Measurements from ENCODE around the gene FOXN3.
"Not testable (repeated sequence)": the region's sequence is repeated elsewhere in the genome, so short reads cannot be mapped to it uniquely, and the experiment has no call there.

FOXN3 gene

DNA sequence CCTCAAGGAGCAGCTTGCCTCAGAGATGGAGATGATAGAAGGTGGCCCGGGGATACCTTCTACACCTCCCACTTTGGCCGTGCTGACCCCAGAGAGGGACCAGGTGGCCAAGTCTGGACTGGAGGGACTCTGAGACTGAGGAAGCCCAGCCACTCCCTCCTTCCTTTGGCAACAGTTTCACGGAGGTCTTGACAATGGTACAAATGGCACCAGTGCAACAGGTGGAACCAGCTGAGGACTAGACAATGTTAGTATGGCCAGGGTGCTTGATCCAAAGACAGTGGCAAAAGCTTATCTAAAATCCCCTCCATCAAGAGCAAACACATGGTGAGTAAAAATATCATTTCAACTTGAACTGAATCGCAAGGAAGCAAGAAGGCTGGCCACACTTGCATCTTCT lies 117.4 kb downstream of the FOXN3 start:
- intact Hi-C loops (cut with DNase I), result no loop called here
- DNase-seq, result no peak

DNA sequence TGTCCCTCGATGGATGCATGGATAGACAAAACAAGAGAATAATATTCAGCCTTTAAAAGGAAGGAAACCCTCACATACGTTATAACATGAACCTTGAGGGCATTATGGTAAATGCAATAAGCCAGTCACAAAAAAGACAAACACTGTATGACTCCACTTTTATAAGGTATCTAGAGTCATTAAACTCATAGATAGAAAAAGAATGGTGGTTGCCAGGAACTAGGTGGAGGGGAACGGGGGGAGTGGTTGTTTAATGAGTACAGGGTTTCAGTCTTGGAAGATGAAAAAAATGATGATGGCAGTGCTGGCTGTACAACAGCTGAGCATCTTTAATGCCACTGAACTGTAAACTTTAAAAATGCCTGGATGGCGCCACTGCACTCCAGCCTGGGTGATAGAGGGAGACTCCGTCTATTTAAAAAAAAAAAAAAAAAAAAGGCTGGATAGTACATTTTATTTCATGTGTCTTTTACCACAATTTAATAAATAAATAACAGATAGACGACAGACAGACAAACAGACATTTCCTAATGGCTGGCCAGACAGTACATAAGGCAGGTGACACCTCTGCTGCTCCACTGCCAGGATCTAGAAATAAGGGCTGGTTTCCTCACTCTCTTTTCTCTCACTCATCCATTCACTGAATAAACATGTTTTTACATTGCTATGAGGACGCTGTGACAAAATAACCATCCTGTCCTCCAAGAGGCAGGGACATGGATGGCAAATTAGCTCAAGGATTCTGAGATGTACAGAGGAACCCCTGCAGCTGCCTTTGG lies 118.8 kb downstream of the FOXN3 start:
- no peak for DNase-seq
- intact Hi-C loops (cut with DNase I), result no loop called here

DNA sequence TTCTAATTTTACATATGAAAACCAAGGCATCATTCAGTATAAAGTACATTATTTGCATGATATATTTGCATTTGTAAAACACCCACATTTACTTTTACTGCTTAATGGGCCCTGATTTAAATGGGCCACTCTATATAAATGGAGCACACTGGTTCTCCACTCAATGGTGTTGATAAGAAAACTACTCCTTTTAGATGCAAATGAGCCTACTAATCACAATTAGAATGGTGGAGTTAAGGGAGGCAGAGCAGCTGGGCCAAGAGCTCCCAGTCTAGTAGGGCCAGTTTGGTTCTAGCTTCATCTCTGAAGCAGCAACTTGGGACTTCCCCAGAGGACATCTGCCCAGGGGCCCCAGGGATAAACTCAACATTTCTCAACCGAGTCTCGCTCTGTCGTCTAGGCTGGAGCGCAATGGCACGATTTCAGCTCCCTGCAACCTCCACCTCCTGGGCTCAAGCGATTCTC lies 120.7 kb downstream of the FOXN3 start:
- intact Hi-C loops (cut with DNase I), result no loop called here
- no peak for DNase-seq

DNA sequence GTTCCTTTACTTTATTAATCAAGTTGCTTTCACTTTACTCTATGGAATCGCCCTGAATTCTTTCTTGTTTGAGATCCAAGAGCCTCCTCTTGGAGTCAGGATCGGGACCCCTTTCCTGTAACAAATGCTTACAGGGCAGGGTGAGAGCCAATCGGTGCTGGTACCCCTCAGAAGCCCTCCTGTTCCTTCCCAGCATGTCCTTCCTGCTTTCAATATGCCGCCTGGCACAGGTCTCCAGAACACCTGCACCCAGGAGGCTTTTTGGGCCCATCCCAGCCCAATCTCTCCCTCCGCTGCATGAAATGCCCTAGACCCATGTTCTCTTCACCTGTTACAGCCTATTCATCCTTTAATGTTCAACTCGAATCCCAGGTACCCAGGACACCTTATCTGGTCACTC lies 122.2 kb downstream of the FOXN3 start:
- intact Hi-C loops (cut with DNase I), result no loop called here
- no peak for DNase-seq

DNA sequence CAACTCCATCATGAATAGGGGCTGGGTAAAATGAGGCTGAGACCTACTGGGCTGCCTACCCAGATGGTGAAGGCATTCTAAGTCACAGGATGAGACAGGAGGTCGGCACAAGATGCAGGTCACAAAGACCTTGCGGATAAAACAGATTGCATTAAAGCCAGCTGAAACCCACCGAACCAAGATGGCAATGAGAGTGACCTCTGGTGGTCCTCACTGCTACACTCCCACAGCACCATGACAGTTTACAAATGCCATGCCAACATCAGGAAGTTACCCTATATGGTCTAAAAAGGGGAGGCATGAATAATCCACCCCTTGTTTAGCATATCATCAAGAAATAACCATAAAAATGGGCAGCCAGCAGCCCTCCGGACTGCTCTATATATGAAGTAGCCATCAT lies 122.6 kb downstream of the FOXN3 start:
- intact Hi-C loops (cut with DNase I); DNase-seq: not testable (repeated sequence)

DNA sequence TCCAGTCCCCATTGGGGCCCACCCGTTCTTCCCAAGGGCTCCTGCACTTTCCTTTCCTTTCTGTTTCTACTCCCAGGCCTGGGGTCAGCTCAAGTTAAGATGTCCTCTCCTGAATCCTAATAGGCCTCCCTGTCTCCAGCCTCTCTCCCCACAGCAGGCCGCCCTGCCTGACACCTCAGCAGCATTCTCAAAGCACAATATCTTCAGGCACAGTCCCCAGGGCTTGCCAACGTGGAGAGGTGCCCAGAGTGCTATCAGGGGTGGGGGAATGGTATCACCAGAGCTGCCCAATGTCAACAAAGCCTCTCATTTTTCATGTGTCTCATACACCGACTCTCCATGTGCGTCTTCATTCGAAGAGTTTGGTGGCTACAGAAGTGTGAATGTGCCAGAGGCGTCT lies 123.0 kb downstream of the FOXN3 start:
- no peak for DNase-seq

DNA sequence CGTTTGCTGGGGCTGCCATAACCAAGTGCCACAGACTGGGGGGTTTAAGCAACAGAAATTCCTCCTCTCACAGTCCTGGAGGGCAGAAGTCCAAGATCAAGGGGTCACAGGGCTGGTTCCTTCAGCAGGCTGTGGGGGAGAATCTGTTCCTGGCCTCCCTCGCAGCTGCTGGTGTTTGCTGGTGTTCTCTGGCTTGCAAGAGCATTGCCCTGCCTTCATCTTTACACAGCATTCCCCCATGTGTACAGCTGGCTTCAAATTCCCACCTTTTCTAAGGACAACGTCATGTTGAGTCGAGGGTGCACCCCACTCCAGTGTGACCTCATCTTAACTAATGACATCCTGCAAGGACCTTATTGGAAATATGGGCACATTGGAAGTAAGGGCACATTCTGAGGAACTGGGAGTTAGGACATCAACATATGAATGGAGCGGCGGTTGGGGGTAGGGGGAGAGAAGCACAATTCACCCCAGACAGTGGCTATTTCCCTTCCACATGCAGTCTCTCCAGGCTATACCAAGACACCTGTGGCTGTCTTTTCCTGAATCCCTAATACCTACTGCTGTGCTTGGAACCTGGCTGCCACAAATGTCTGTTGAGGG lies 123.6 kb downstream of the FOXN3 start:
- DNase-seq, result no peak
- intact Hi-C loops (cut with DNase I), result no loop called here

More for the DNA sequence above, 123.0 kb downstream of the FOXN3 start:
- intact Hi-C loops (cut with DNase I), result no loop called here

DNA sequence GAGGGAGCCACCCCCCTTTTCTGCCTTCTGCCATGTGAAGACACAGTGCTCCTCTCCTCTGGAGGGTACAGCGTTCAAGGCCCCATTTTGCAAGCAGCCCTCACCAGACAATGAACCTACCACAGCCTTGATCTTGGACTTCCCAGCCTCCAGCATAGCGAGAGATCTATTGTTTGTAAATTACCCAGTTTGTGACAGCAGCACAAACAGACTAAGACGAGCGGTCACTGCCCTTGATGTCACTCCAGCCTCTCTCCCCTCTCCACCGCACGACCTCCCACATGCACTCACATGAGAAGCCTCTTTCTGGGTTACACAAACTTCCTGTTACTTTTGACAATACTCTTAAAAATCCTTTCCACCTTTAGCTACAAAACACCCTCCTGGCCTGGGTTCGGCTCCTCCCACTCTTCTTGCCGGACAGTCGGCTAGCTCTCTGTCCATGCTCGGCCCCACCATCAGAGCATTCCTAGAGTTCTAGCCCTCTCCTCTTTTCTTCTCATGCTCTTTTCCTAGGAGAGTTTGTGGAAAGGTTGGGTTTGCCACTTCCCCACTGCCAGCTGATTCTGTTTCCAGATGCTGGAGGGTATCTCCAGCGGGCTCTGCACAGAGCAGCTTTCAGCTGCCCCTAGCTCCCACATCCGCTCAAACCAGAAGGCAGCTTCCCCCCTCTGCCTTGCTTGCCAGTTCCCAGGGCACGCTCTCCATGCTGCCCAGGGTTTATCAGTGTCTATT lies 124.3 kb downstream of the FOXN3 start:
- DNase-seq, result no peak

DNA sequence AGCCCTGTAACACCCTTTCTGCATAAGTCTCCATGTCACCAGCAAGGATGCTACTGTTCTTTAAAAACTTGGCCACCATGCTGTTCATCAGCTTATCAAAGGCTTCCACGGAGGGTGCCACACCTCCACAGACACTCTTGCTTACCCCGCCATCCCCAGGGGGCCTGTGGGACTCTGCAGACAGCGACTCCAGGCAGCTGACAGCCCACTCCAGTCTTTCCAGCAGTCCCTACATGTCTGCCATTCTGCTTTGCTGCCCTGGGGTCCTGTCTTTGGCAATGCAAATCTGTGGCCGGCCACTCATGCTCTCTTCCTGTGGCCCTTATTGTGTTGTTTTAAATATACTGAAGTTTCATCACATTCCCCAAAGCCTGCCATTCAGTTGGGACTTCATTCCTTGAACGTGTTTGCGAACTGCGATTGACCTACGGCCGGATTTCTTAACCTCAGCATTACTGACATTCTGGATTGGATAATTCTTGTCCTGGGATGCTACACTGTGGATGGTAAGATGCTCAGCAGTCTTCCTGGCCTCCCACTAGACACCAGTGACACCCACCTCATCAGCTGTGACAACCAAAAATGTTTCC lies 125.6 kb downstream of the FOXN3 start:
- intact Hi-C loops (cut with DNase I), result no loop called here
- DNase-seq, result no peak

More for the DNA sequence above, 124.3 kb downstream of the FOXN3 start:
- intact Hi-C loops (cut with DNase I), result no loop called here

DNA sequence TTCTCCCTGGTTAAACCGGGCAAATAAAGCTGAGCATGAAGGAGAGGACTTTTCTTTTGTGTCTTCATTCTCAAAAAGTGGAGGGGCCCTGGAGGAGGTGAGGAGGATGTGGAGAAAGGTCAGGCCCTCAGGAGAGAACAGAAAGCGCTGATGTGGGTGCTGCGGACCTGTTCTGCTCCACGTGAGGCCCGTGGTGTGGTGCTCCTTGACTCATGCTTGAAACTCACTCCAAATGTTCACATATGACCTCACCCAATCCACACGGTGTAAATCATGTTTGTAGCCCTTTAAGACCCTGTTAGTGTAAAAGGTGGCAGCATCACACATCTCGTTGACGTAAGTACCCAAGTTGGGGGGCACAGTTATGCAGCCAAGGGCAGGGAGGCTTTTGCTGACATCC lies 126.2 kb downstream of the FOXN3 start:
- no peak for DNase-seq
- intact Hi-C loops (cut with DNase I), result no loop called here

DNA sequence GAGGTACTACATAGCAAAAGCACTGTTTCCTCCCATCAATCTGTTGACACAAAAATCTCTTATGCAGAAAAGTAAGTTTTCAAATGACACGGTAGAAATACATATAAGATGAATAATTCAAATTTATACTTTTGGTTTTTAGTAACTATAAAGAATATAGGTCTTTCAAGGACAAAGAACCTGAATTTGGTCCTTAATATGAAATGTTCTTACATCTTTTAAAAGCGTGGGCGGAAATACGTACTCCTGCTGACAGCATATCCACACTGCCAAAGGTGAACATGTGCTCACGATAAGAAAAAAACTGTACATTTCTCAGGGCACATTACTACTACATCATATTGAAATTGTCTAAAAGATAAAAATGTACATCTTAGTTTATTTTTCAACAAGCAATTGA lies 127.6 kb downstream of the FOXN3 start:
- intact Hi-C loops (cut with DNase I), result no loop called here
- no peak for DNase-seq

DNA sequence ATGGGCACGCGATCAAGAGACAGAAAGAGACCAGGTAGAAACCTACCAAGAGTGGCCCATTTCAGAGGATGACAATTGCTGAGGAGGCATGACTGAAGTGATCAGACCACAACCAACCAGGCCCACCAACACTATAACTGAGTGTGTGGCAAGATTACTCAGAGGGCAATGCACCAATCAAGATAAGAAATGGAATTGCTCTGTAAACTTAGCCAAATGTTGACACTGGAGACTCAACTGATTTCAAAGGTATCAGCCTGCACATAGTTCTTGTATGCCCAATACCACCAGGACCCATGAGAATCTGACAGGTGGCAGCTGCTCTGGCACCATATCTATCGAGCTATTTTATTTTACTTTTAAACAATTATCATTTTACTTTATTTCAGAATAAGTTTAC lies 128.9 kb downstream of the FOXN3 start:
- no peak for DNase-seq
- intact Hi-C loops (cut with DNase I), result no loop called here

DNA sequence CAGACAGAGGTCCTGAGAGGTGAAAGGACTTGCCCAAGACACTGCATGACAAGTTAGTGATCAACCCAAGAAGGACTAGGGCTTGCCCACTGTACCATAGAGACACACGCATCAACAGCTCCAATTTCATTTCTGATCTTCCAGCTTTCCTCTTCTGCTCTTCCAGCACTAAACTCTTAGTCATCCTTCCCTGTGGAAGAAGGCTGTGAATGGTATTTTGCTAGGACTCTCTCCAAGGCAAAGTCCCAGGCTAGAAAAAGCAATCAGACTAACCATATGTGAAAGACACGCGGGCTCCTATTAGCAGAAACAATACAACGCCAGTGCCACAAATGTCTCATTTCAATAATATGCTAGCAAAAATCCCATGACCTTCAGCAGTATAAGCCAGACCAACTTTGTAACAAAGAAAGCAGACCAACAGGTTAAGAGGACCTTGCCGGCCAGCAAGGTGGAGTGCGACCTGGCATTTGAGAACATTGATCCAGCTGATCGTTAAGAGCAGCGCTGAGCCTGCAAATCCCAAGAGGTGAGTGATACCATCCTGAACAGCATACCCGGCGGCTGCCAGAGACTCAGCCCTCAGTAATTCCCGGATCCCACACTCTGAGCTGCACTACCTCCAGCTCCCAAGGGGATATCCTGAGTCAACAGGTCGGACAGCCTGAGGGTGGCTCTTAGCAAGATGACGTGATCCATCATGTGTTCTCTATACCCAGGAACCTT lies 132.5 kb downstream of the FOXN3 start:
- DNase-seq, result no peak
- intact Hi-C loops (cut with DNase I), result no loop called here

DNA sequence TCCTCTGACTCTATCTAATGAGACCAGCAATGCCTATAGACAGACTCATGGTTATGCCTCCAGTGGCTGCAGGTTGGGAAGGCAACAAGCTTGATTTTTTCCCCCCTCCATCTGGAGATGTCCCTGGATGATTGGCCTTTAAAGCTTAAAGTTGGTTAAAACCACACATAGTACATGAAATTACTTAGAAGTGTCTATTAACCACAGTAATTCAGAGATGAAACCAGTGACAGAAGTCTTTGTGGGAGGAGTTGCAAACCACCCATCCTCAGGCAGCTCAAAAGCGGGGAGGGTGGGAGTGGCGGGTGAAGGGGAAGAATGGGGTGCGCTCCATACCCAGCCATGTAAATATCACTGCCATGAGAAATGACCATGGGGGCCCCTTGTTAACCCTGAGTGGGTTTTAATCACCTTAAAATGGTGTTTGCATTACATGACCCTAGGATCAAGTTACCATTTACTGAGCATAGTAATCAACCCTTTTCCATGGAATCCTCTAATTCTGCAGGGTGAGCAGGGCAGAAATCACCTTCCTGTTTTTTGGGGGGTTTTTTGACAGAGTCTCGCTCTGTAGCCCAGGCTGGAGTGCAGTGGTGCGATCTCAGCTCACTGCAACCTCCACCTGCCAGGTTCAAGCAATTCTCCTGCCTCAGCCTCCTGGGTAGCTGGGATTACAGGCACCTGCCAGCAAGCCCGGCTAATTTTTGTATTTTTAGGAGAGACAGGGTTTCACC lies 133.5 kb downstream of the FOXN3 start:
- intact Hi-C loops (cut with DNase I), result no loop called here
- DNase-seq, result no peak

DNA sequence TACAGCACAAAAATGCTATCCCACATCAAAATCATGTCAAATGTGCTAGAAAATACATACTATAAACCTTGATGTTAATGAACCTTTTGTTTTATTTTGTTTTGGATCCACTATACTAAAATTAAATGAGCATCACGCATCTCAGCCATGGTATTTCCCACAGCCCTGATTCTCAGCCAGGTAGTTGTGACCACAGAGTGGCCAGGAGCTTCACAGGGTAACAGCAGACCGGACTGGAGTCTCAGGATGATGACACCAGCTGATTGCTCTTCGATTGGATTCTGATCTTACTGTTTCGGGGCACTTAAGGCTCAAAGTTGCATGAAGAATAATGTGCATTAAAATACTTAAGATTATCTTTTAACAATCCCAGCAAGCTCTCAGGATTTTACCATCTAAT lies 134.8 kb downstream of the FOXN3 start:
- no peak for DNase-seq
- intact Hi-C loops (cut with DNase I), result no loop called here

DNA sequence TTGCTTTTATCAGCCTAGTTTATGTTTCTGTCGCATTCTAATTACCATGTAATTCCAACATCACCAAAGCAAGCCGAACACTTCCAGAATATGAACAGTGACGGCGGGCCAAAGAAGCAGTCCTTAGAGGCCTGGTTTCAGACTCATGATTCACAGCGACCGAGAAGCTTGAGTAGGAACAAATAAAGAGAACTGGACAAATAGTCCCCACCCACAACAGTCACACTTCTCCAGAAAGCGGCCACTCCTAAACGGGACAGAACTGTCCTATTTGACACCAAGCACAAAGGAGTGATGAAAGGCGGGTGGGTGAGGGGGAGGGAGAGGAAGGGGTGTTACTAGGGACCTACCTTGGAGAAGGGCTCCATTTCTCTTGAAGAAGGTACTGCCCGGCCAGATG lies 136.4 kb downstream of the FOXN3 start:
- intact Hi-C loops (cut with DNase I), result no loop called here
- DNase-seq, result no peak

DNA sequence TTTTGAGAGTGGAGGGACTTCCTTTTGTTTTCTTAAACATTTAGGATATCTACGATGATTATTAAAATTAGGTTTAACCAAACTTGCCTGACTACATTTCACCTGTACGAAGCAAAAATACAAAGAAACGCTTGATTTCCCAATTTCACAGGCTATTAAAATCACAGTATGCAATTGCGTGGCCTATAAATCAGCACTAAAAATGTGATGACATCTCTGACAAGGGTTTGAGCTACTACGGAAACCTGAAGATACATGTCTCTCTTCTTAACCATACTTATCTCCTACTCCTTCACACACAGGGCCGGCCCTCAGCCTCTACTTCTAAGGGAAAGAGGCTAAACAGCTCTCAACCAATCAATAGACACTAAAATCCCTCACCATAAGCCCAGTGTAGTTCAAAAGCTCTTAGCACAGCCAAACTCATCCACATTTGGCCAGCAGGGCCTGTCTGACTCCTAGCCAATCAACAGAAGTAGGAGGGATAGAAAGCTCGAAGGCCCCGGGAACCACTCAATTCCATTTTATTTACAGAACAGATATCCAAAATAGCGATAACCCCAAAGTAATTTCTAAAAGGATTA lies 137.3 kb downstream of the FOXN3 start:
- intact Hi-C loops (cut with DNase I), result no loop called here
- DNase-seq, result no peak

DNA sequence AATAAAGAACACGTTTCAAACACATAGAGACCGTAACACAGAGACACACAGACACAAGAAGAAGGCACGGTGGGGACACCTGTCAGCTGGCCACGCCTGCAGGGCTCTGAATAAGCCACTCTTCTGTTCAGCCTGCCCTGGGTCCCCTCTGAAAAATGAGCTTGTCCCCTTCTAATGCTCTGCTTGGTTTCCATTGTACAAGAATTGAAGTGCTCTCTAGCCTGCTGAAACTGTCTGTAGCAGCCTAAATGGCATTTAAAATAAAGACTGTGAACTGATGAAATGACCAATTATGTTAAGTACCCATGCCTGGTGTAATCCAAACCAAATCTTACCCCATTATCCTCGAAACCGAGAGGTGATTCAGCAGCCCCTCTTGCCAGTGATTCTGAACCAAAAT lies 139.8 kb downstream of the FOXN3 start:
- no peak for DNase-seq

More for the DNA sequence above, 139.8 kb downstream of the FOXN3 start:
- intact Hi-C loops (cut with DNase I), result no loop called here
